GM21717 (cell line): Measurements from ENCODE around the gene FMC1.
"Not testable (repeated sequence)": the region's sequence is repeated elsewhere in the genome, so short reads cannot be mapped to it uniquely, and the experiment has no call there.

Source experiments
- ATAC-seq: cut with Tn5 transposase; IDR thresholded peaks from one replicate; pipeline ENCODE4 v1.9.1; 2021; ENCODE audit warnings: mild to moderate bottlenecking, moderate library complexity; ENCODE audit not compliant: unreplicated experiment

The FMC1 gene

GRCh38 chr7:139340037-139340807, 915 bp upstream of the FMC1 start:
- ATAC-seq = peak; percentile 85

- ATAC-seq = no peak
These were observed 404 bp upstream of the FMC1 start for GRCh38 chr7:139340808-139341057.

DNA sequence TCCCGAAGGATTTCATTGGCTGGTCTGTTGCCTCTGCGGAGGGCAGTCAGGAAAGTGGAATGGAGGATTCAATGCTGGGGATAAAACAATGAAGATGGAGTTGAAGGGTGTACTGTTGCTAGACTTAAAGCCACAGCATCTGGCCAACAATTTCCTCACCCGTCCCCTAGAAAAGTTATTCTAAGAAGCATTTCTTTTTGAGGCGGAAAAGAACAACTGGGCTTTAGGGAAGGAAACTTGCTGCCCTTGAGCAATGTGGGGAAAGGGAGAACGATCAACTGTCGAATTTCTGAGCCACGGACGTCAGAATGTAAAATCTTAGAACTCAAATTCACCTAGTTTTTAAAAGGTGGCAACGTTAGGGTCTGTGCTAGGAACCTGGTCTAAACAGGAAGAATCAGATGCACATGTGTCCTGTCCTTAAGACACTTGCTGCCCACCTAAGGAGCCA, 664 bp downstream of the FMC1 start:
- no peak for ATAC-seq

GRCh38 chr7:139345042-139345441, 3.9 kb downstream of the FMC1 start:
- ATAC-seq = no peak

- no peak for ATAC-seq
These were observed 9.9 kb downstream of the FMC1 start for GRCh38 chr7:139351027-139351426.

- ATAC-seq = no peak
These were observed 13.6 kb downstream of the FMC1 start for GRCh38 chr7:139354729-139355128.

GRCh38 chr7:139355320-139355719, 14.2 kb downstream of the FMC1 start:
- ATAC-seq = no peak

DNA sequence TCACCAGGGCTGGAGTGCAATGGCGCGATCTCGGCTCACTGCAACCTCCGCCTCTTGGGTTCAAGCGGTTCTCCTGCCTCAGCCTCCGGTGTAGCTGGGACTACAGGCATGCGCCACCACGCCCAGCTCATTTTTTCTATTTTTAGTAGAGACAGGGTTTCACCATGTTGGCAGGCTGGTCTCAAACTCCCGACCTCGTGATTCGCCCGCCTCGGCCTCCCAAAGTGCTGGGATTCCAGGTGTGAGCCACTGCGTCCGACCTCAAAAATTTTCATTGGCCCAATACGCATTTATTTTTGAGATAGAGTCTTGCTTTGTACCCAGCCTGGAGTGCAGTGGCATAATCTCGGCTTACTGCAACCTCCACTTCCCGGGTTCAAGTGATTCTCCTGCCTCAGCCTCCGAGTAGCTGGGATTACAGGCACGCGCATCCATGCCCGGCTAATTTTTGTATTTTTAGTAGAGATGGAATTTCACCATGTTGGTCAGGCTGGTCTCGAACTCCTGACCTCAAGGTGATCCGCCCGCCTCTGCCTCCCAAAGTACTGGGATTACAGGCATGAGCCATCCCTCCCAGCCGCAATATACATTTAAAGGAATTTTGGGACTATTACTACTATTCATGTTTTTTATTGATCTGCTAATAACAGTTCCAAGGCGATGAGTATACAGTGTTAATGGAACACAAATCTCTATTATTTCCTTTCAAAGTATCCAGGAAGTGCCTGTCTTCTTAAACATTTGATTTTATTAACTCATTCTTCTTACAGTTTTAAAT, 16.8 kb downstream of the FMC1 start:
- ATAC-seq = not testable (repeated sequence)

- ATAC-seq = peak; percentile 25
These were observed 17.6 kb downstream of the FMC1 start for GRCh38 chr7:139358541-139359365.

GRCh38 chr7:139359366-139360209, 18.5 kb downstream of the FMC1 start, which contains the start of gene LUC7L2:
TSS of gene LUC7L2 (plus strand) at chr7:139359894. CDS start at chr7:139360262, 368 bp downstream.
- peak; percentile 65 for ATAC-seq

DNA sequence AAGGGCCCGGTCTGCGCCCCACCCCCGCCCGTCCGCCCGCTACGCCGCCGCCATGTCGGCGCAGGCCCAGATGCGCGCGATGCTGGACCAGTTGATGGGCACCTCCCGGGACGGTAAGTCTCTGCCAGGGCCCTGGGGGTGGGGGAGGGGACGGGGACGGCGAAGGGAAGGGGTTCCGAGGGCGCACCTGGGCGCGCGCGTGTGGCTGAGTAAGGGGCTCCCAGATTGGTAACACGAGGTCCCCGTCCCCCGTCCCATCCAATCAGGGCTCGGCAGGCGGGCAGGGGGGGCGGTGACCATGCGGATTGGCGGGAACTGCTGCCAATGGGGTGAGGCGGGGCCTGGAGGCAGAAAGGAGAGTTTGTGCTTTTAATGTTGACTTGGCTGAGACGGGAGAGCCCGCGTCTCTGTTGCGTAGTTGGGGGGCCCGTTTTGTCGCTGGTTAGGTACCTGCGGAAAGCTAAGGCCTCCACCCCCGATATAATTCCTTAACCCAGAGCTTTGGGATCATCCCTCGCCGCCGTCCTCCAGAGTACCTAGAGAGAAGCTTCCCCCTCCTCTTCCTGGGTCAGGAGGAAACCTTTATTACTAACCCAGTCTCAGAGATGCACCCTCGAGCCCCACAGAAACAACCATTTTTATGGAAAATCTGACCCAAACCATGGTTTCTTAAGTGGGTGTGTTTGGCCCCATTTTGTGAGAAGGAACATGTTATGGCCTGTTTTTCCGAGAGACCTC, 19.2 kb downstream of the FMC1 start:
- peak; percentile 76 for ATAC-seq

DNA sequence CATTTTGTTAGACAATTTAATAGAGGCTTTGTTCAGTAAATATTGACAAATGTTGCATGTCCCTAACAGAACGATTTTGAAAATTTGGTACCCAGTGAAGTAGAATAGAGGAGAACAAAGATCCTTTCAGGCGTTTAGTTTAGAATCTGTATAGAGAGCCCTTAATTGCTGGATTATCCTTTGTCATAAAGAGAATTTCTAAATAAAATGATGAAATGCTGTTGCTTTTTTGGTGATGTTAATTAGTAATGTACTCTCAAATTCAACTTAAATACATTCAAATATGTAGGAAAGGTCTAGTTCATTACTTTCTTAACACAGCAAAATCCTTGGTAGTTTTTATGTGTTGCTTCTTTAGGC, 19.8 kb downstream of the FMC1 start:
- no peak for ATAC-seq

DNA sequence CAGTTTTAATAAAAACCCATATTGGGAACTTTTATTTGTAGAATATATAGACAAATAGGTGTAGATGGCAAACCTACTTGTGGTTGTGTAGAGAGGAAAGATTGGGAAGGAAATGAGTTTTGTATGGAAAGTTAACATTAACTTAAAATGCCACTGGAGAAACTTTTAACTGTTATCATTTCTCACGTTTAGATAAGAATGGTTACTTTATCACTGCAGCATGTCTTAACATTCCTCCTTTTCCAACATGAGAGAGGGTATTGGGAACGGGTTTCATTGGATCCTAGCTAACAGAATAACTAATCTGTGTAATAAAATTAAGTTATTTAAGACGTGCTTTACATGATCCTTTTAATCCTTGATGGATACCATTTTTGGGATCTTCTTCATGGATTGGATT, 20.4 kb downstream of the FMC1 start:
- no peak for ATAC-seq

DNA sequence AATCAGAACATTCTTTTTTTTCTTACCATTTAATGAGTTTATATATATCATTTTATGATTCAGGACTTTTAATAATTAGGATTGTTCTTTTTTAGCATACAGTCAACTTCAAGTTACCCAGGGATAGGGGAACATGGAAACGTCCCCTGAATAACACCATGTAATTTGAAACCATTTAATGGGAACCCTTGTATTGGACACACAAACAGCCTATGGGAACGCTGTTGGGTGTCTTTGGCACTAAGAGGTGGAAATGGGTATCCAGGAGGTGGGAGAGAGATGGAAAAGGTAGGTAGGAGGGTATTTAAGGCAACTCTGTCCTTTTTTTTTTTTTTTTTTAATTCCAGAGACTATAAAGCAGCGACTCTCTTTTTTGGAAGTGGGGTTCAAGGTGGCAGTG, 21.2 kb downstream of the FMC1 start:
- no peak for ATAC-seq

GRCh38 chr7:139362981-139363380, 21.8 kb downstream of the FMC1 start:
- no peak for ATAC-seq

- no peak for ATAC-seq
These were observed 24.2 kb downstream of the FMC1 start for GRCh38 chr7:139365336-139365735.

DNA sequence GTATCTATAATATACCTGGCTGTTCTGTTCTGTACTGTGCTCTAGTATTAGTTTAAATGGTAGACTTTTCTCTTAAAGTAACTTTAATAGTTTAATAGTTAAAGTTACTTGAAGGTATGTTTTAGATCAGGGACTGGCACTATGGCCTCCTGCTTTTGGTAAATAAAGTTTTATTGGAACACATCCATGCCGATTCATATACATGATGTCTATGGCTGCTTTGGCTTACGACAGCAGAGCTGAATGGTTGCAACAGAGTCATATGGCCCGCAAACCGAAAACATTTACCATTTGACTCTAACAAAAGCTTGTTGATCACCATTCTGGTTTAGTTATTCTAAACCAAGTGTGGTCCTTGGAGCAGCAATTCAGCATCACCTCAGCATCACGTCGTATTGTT, 25.3 kb downstream of the FMC1 start:
- no peak for ATAC-seq

DNA sequence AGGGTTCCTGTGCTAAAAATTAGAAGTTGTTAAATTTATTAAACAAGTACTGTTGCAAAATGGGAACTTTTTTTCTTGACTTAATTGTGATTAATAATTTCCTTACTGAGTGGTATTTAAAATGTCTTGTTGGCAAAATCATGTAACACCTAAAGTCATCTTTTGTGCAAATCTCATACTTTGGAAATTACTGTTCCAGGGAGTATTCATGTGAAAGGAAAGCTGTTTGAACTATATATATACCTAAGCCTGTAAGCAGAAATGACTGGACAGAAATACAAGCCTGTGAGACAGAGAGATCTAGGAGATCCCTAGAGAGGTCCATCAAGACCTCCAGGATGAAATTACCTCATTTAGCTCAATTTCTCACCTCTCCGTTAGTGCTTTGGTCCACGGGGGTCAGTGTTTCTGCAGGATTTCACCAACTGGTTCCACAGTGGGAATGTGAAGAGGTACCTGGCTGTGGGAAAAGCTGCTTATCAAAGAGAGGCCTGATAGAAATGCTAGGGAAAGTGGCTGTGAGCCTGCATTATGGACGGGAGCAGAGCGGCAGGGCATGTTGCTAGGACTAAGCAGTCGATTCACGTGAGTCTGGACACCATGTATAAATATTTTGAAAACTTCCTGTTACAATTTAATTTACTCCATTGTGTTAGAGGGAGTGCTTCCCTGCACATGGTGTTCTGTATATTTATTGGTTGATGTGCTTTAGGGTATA, 26.5 kb downstream of the FMC1 start:
- ATAC-seq = no peak

- no peak for ATAC-seq
These were observed 29.3 kb downstream of the FMC1 start for GRCh38 chr7:139370301-139370942.
